Neural progenitor cell (in vitro differentiated cells): Measurements from ENCODE around the gene SYT13. TPM values are rescaled to one million over a fixed set of nuclear protein-coding genes. Genes with fewer than 3 reads are reported as not detected.
A peak's percentile ranks its signal among the peaks of the same experiment; 100 is the strongest.

Source experiments
- DNase-seq: peaks from one replicate; pipeline ENCODE4 v3.0.0-alpha.2; 2016; ENCODE audit warnings: low spot score
- H2AFZ ChIP-seq: fragments of 200-600 bp; sonication (generic); replicated peaks from 2 replicates; pipeline ENCODE4 v1.6.1; 2016; ENCODE audit warnings: antibody characterized with exemption
- H3F3A ChIP-seq: fragments of 200-600 bp; sonication (generic); 2 replicates; pipeline ENCODE4 v1.6.1; 2016; ENCODE audit warnings: antibody characterized with exemption, low read depth
- H3K27ac ChIP-seq: fragments of 200-600 bp; sonication (generic); 2 replicates; pipeline ENCODE4 v1.5.1; 2016; ENCODE audit warnings: mild to moderate bottlenecking
- H3K27me3 ChIP-seq: fragments of 200-600 bp; sonication (generic); 2 replicates; pipeline ENCODE4 v1.6.1; 2016; ENCODE audit warnings: mild to moderate bottlenecking, moderate library complexity
- H3K36me3 ChIP-seq: fragments of 200-600 bp; sonication (generic); 2 replicates; pipeline ENCODE4 v1.5.1; 2016
- H3K4me1 ChIP-seq: fragments of 200-600 bp; sonication (generic); 2 replicates; pipeline ENCODE4 v1.6.1; 2016; ENCODE audit warnings: mixed run types
- H3K4me2 ChIP-seq: fragments of 200-600 bp; sonication (generic); 2 replicates; pipeline ENCODE4 v1.6.1; 2016
- H3K4me3 ChIP-seq: fragments of 200-600 bp; sonication (generic); 2 replicates; pipeline ENCODE4 v1.5.1; 2016
- H3K79me2 ChIP-seq: fragments of 200-600 bp; sonication (generic); 2 replicates; pipeline ENCODE4 v1.6.1; 2016; ENCODE audit warnings: low read depth
- H3K9ac ChIP-seq: fragments of 200-600 bp; sonication (generic); 2 replicates; pipeline ENCODE4 v1.6.1; 2016
- H3K9me3 ChIP-seq: fragments of 200-600 bp; sonication (generic); 2 replicates; pipeline ENCODE4 v1.5.1; 2016; ENCODE audit warnings: low read depth
- H4K20me1 ChIP-seq: fragments of 200-600 bp; sonication (generic); 2 replicates; pipeline ENCODE4 v1.6.1; 2016; ENCODE audit warnings: low read depth
- H3K27ac Mint-ChIP-seq: 3 replicates; pipeline ENCODE4 v1.8.0; 2021; ENCODE audit warnings: mixed read lengths
- H3K27me3 Mint-ChIP-seq: 2 replicates; pipeline ENCODE4 v1.8.0; 2022; ENCODE audit warnings: low read depth, mild to moderate bottlenecking, inconsistent platforms, moderate library complexity, mixed read lengths; ENCODE audit not compliant: insufficient read depth
- H3K36me3 Mint-ChIP-seq: 3 replicates; pipeline ENCODE4 v1.8.0; 2021; ENCODE audit warnings: mixed read lengths
- H3K4me1 Mint-ChIP-seq: 3 replicates; pipeline ENCODE4 v1.8.0; 2021; ENCODE audit warnings: mixed read lengths
- H3K4me3 Mint-ChIP-seq: 3 replicates; pipeline ENCODE4 v1.8.0; 2021; ENCODE audit warnings: mild to moderate bottlenecking, moderate library complexity, mixed read lengths
- H3K9me3 Mint-ChIP-seq: 3 replicates; pipeline ENCODE4 v1.8.0; 2020; ENCODE audit warnings: mixed read lengths
- EZH2 ChIP-seq: fragments of 200-600 bp; sonication (generic); IDR thresholded peaks from 2 replicates; pipeline ENCODE4 v1.6.1; 2017; ENCODE audit warnings: antibody characterized with exemption, mild to moderate bottlenecking, moderate library complexity
- EZH2phosphoT487 ChIP-seq: fragments of 200-600 bp; sonication (generic); IDR thresholded peaks from 2 replicates; pipeline ENCODE4 v1.6.1; 2017; ENCODE audit warnings: antibody characterized with exemption
- total RNA-seq: library from RNA; depleted of rRNA; stranded (reverse); fragments of >200 nt; gene quantifications from 2 replicates; pipeline ENCODE4 v1.2.3, GENCODE V29; 2015; ENCODE audit warnings: low replicate concordance
- TF ChIP-seq, protein P1 (sequence below): fragments of 200-600 bp; sonication (generic); IDR thresholded peaks from 2 replicates; pipeline ENCODE4 v1.5.1; 2017; ENCODE audit warnings: antibody characterized with exemption, mild to moderate bottlenecking

SYT13 gene
- total RNA-seq, 1 donor from 2014 or later, result 8.6 TPM

DNA sequence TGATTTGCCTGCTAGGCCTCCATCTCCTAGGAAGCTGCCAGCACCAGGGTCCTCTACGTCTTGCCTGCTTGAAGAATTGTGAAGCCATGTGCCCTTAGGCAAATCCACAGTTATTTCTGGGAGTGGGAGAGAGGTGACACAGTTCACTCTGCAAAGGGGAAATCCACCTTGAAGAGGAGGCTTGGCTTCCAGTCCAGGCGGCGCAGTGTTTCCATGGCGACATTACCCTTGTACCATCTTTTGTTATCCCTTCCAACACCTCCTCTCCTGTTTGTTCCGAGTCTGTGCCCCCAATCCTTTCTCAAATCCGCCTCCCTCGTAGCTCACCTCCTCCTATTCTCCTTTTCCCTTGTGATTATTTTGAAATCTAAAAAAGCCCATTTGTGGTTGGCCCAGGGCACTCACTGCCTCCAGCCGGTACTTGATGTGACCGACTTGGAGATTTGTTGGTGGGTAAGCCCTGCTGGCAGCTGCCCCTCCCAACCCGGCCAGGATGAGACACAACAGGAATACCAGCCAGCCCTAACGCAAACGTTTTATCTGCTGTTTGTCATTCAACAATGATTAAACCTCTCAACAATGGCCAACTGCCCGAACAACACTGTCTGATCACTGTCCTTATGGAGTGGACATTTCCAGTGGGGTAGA, 18.4 kb downstream of the SYT13 start:
- Mint-ChIP-seq H3K27ac (peak overlapping the region; percentile 48), H3K36me3 (no peaks in the 10 kb centered on the region), H3K4me1 (peaks cover 7% of the 10 kb centered on the region), H3K4me3 (no peak overlapping the region), H3K9me3 (no peaks in the 10 kb centered on the region), H3K27me3 (peaks cover 2% of the 10 kb centered on the region)
- Histone ChIP-seq H3K79me2 (no peaks in the 10 kb centered on the region), H3K27ac (no peak overlapping the region), H3F3A (peaks cover 4% of the 10 kb centered on the region), H3K4me3 (no peak overlapping the region), H3K9ac (no peak overlapping the region), H4K20me1 (no peaks in the 10 kb centered on the region), H3K9me3 (no peaks in the 10 kb centered on the region), H3K36me3 (no peaks in the 10 kb centered on the region), H2AFZ (no peak overlapping the region), H3K27me3 (peaks cover 6% of the 10 kb centered on the region), H3K4me1 (peaks cover 11% of the 10 kb centered on the region), H3K4me2 (peak overlapping the region; percentile 28)
- TF ChIP-seq EZH2, result no peak
- TF ChIP-seq, protein P1, sequence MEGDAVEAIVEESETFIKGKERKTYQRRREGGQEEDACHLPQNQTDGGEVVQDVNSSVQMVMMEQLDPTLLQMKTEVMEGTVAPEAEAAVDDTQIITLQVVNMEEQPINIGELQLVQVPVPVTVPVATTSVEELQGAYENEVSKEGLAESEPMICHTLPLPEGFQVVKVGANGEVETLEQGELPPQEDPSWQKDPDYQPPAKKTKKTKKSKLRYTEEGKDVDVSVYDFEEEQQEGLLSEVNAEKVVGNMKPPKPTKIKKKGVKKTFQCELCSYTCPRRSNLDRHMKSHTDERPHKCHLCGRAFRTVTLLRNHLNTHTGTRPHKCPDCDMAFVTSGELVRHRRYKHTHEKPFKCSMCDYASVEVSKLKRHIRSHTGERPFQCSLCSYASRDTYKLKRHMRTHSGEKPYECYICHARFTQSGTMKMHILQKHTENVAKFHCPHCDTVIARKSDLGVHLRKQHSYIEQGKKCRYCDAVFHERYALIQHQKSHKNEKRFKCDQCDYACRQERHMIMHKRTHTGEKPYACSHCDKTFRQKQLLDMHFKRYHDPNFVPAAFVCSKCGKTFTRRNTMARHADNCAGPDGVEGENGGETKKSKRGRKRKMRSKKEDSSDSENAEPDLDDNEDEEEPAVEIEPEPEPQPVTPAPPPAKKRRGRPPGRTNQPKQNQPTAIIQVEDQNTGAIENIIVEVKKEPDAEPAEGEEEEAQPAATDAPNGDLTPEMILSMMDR, result no peak
- TF ChIP-seq EZH2phosphoT487, result no peak
- DNase-seq, result peak; percentile 63

DNA sequence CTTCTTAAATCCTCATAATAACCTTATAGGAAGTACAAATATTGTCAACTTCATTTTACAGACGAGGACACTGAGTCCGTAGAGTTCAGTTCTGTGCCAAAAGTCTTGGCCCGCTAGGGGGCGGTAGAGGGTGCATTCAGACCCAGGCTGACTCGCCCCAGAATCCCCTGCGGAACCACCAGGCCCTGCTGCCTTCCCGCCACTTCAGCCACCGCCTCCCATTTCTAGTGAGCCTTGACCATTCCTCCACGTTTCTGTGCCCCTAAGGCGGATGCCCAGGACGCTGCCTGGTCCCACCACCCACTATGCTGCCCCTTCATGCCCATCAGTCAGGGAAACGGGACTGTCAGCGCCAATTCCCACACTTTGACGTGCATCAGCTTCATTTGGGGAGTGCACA, 19.1 kb downstream of the SYT13 start:
- H3K9me3 Mint-ChIP-seq, result no peaks in the 10 kb centered on the region
- TF ChIP-seq, protein P1, result peak; percentile 62
- no peak for TF ChIP-seq EZH2
- H3K36me3 Mint-ChIP-seq, result no peaks in the 10 kb centered on the region
- H3K4me3 Mint-ChIP-seq, result no peak overlapping the region
- no peak overlapping the region for H3K27ac Mint-ChIP-seq
- H3K4me2 ChIP-seq, result no peak overlapping the region
- H3K27me3 ChIP-seq, result peaks cover 6% of the 10 kb centered on the region
- no peak overlapping the region for H2AFZ ChIP-seq
- H3K4me3 ChIP-seq, result no peak overlapping the region
- no peaks in the 10 kb centered on the region for H3K36me3 ChIP-seq
- peaks cover 2% of the 10 kb centered on the region for H3K27me3 Mint-ChIP-seq
- no peaks in the 10 kb centered on the region for H3K79me2 ChIP-seq
- H4K20me1 ChIP-seq, result no peaks in the 10 kb centered on the region
- H3F3A ChIP-seq, result peaks cover 4% of the 10 kb centered on the region
- DNase-seq, result peak; percentile 52
- H3K9ac ChIP-seq, result no peak overlapping the region
- peaks cover 7% of the 10 kb centered on the region for H3K4me1 Mint-ChIP-seq
- no peaks in the 10 kb centered on the region for H3K9me3 ChIP-seq
- peaks cover 11% of the 10 kb centered on the region for H3K4me1 ChIP-seq
- no peak overlapping the region for H3K27ac ChIP-seq

DNA sequence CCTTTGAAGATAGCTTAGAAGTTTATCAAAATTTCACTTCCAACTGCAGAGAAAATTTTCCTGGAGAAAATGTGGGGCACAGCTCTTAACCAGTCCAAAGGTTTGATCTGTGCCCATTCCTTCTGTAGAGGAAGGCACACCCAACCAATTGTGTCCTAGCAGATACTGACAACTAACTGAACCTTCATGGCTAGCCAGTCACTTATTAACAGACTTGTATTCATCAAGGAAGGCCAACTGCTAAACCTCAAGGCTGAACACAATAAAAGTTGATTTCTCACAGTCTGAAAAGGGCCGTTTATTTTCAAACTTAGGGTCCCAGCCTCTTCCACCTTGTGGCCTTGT, 19.5 kb downstream of the SYT13 start:
- Mint-ChIP-seq H3K27me3 (peaks cover 2% of the 10 kb centered on the region), H3K4me1 (peaks cover 7% of the 10 kb centered on the region), H3K9me3 (no peaks in the 10 kb centered on the region), H3K4me3 (no peak overlapping the region), H3K27ac (no peak overlapping the region), H3K36me3 (no peaks in the 10 kb centered on the region)
- H3K27me3 ChIP-seq, result peaks cover 6% of the 10 kb centered on the region
- no peak for DNase-seq
- no peak overlapping the region for H3K27ac ChIP-seq
- H2AFZ ChIP-seq, result no peak overlapping the region
- no peak overlapping the region for H3K9ac ChIP-seq
- TF ChIP-seq EZH2phosphoT487, result no peak
- TF ChIP-seq, protein P1, result no peak
- TF ChIP-seq EZH2, result no peak
- H3K9me3 ChIP-seq, result no peaks in the 10 kb centered on the region
- H3K4me1 ChIP-seq, result peaks cover 11% of the 10 kb centered on the region
- no peaks in the 10 kb centered on the region for H3K79me2 ChIP-seq
- no peaks in the 10 kb centered on the region for H3K36me3 ChIP-seq
- H4K20me1 ChIP-seq, result no peaks in the 10 kb centered on the region
- H3K4me3 ChIP-seq, result no peak overlapping the region
- H3K4me2 ChIP-seq, result no peak overlapping the region
- H3F3A ChIP-seq, result peaks cover 4% of the 10 kb centered on the region
